Activated naive CD4-positive, alpha-beta T cell (primary cell): ENCODE results near the gene TRIM34.
"Not testable (repeated sequence)": the region's sequence is repeated elsewhere in the genome, so short reads cannot be mapped to it uniquely, and the experiment has no call there.

ENCODE experiments used
- DNase-seq, 4 experiments: peaks; one replicate each; lab custom pipeline; 2025; lab: John Stamatoyannopoulos, UW

TRIM34 gene

GRCh38 chr11:5684646-5685362 lies 60.0 kb downstream of the TRIM34 start, which contains the start of gene TRIM5:
TRIM5 (minus strand) TSS chr11:5685074; CDS start chr11:5680177, 4,897 bp downstream.
- DNase-seq = peak; percentile 23 to 67 (median 40)

- DNase-seq = no peak
Measured at GRCh38 chr11:5686426-5686825, 61.6 kb downstream of the TRIM34 start.

- no peak for DNase-seq
Measured at GRCh38 chr11:5688482-5688881, 63.7 kb downstream of the TRIM34 start.

GRCh38 chr11:5689551-5689983 lies 64.8 kb downstream of the TRIM34 start, which contains the start of gene TRIM22:
TRIM22 (plus strand) TSS chr11:5689790; CDS start chr11:5696233, 6,443 bp downstream.
- DNase-seq = peak in 2 of 4 experiments; percentile 32 to 49

- no peak for DNase-seq
Measured at GRCh38 chr11:5690216-5690615, 65.4 kb downstream of the TRIM34 start.

GRCh38 chr11:5690736-5691135 lies 65.9 kb downstream of the TRIM34 start:
- DNase-seq = no peak

GRCh38 chr11:5691238-5691963 lies 66.6 kb downstream of the TRIM34 start:
- not testable (repeated sequence) for DNase-seq

- DNase-seq = no peak
Measured at GRCh38 chr11:5691964-5692361, 67.2 kb downstream of the TRIM34 start.
